GM19351 (cell line): ENCODE results near the gene FCN1.
"Not testable (repeated sequence)": the region's sequence is repeated elsewhere in the genome, so short reads cannot be mapped to it uniquely, and the experiment has no call there.

Experiments
- ATAC-seq: cut with Tn5 transposase; IDR thresholded peaks from one replicate; pipeline ENCODE4 v1.9.1; 2021; ENCODE audit warnings: mild to moderate bottlenecking, moderate library complexity; ENCODE audit not compliant: unreplicated experiment

Gene FCN1

DNA sequence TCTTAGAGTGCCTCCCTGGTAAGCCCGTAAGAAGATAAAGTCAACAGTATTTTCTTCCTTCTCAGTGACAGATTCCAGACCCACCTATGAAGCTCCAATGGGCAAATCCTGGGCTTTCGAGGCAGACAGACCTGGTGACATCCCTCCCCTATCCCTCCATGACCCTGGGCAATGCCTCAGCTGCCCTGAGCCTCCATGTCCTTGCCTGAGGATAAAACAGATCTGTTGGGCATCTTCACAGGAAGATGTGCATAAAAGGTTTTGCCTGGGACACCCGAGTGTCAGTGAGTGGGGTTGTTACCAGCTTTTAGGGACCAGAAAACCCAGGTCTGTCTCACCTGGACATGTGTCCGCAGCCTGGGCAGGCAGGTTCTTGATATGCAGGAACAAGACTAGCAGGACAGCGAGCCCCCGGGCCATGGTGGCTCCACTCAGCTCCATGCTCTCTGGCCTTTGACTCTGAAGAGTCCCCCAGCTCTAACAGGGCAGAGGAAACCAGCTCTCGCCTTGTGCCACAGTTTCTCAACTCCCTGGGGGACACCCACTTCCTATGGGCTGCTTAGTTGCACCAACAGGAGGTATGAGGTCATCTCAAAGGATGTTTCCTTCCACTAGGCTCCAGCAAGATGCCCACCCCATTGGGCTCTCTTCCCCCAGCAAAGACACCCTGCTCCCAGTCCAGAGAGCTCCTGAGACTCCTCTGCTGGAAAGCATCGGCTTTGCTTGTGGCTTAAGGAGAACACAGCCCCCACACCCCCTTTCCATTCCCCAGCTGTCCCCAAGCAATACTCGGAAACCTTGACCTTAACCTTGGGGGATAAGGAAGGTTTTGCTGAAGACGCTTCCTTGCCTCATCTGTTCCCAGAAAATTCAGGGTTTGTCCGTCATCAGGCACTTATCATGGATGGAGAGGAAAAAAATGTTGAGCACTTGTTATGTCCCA, at the start of gene FCN1:
FCN1 (minus strand) TSS at position 482 of the 943 bp plus-strand sequence; CDS start at position 441, 41 bp downstream.
- ATAC-seq = no peak

DNA sequence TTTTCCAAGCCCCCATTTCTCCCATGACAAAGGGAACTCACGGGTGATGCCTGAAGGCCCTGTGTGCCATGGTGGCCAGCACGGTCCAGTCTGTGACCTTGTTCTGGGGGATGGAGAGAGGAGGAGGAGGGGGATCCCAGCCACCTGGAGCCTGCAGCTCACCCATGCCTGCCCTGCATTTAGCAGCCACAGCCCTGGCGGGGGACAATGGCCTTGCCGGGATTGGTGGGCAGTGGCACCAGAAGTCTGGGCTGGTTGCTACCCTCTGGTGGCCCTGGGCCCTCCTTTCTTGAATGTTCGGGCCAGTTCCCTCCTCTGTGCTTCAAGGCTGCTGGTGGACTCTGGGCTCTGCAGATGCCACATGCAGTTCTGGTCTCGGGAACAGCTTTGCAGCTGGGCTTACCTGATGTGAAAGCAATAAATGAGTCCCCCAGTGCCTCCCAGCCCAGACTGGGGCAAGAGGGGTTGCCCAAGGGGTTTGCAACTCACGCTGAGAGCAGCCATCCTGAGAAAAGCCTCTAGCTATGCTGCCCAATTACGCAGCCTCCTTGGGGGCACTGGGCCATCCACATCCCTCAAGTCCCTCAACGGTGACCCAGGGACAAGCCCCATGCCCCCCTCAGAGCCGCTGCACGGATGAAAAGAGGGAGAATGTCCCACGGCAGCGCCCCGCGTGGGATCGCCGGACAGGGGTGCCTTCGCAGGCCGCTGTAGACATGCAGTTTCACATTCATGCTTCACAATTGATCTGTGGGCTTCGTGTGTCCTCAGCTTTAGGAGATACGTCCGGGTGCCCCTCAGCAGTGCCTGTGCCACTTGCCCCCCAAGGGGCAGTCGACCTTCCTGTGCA, 49.2 kb upstream of the FCN1 start:
- no peak for ATAC-seq

DNA sequence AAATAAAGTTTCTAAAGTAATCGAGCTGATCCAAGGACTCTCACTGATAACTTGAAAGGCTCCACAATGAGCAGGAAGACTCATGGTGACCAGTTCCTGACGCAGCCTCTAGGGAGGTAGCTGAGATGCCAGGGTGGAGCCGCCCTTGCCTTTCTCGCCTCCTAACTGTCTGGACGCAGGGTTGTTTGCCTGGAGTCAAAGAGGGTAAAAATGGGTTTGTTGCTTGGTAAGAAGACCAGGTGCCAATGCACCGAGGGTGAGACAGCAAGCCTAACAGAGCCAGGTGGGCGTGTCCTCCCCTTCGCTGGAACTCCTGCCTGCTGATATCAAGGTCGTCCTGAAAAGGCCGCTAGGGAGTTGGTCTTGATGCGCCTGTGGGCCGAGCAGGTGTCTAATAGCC, 48.6 kb upstream of the FCN1 start:
- no peak for ATAC-seq

DNA sequence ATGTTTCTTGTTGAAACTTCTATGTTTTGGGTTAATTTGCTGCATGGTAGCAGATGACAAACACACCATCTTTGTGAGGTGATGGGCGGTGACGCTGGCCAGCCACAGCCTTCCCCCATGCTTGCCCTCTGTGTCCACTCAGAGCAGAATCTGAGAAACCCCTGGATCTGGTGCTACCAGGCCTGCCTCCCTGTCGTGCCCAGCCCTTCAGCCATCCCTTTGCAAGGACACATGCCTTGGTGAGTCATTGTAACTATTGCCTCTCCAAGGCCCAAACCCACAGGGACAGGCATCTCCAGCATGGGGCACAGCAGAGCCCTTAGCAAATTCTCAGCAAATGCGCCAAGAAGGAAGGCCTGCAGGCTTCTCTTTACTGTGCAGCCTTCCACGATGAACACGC, 48.1 kb upstream of the FCN1 start:
- ATAC-seq = no peak

DNA sequence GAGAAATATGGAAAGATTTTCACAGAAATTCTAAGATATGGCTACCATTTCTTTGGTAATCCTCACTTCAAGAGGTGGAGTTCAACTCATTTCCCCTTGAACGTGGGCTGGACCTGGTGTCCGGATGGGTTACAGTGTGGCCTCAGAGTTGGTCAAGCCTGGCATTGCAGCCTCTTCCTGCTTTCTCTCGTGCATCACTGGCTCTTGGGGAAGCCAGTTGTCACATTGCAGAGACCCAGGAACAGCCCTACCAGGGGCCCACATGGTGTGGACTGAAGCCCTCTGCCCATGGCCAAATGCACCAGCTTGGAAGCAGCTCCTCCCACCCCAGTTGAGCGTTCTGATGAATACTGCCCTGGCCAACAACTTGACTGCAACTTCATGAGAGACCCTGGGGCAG, 47.7 kb upstream of the FCN1 start:
- ATAC-seq = no peak

DNA sequence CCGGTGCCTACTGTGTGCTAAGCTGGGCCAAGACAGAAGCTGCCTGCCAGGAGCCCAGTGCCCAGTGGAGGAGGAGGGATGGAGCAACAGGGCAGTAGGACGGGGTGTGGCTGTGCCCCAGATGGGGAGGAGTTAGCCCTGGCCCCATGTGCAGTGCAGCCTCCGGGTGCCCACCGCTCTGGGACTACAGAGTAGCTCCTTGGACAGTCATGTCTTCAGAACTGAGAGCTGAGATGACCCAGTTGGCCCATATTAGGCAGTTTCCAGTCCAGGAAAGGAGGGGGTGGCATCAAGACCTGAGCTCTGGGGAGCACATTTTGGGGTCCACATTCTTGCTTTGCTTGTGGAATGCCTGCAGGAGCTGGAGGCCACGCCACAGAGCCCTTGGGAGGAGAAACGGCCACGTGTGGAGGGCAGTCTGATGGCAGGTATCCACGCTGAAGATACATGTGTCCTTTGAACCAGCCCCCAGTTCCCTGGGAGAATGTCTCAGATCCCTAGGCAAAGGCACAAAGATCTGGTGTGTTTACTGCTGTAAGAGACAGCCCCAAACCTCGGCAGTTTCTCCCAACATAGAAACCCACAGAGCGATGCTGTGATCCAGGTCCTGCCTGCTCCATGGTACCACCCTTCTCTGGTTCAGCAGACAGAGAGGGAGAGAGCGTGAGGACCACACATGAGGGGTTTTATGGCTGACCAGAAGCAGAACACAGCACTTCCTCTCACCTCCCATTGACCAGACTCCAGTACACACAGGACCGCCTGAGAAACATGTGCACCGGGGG, 46.8 kb upstream of the FCN1 start:
- ATAC-seq = no peak

DNA sequence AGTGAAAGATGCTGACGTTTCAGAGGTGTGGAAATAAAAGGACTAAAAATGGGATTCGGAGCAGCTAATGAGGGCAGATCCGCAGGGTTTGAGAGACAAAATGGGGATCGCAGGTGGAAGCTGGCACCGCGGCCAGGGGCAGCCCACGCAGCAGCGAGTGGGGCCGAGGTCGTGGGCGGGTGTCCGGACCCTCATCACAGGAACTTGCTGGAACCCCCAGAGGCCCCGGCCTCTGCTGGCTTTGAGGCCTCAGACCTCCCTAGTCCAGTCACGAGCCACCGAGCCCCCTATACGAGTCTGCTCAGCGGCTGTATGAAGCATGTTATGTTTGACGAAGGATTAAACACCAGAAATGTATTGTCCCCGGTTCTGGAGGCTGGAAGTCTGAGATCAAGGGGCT, 45.8 kb upstream of the FCN1 start:
- ATAC-seq = no peak

DNA sequence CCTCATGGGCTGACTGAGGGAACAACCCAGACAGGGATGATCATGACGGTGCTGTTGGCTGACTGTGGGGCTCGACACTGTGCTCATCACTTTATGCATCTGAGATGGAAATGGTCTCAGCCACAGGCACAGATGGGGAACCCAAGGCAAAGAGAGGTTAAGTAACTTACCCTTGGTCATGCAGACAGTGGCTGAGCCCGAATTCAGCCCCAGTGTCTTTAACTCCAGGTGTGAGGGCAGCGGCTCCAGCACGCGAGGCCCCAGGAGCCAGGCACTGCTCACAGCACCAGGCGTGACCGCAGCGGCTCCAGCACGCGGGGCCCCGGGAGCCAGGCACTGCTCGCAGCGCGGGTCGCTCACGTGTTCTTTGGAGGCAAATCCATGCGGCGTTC, 45.3 kb upstream of the FCN1 start:
- ATAC-seq = no peak

DNA sequence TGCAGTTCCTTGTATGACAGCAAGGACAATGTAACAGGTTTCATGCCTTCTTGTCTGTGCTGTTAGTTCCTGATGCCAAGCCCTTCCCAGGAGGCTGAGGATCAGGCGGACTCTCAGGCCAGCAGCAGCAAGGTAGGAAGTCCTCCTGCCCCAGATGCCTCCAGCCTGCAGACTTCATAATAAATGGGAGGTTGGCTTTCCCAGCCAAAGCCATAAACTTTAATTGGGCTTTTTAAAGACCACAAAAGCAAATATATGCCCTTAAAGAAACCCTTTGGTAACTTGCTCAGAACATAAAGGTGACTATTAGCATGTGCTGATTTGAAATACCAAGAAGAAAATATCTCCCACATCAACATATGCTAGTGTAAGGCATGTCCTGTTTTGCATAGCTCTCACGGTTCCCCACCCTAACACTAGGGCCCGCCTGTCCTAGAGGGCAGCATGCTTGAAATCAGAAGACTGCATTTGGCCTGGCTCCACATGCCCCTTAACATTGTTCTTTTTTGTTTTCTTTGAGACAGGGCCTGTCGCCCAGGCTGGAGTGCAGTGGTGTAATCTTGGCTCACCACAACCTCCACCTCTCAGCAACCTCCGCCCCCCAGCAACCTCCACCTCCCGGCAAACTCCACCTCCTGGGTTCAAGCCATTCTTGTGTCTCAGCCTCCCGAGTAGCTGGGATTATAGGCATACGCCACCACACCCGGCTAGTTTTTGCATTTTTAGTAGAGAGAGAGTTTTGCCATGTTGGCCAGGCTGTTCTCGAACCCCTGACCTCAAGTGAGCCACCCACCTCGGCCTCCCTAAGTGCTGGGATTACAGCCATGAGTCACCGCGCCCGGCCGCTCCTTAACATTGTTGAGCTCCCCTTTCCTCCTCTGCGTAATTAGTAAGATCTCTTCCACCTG, 44.6 kb upstream of the FCN1 start:
- no peak for ATAC-seq

DNA sequence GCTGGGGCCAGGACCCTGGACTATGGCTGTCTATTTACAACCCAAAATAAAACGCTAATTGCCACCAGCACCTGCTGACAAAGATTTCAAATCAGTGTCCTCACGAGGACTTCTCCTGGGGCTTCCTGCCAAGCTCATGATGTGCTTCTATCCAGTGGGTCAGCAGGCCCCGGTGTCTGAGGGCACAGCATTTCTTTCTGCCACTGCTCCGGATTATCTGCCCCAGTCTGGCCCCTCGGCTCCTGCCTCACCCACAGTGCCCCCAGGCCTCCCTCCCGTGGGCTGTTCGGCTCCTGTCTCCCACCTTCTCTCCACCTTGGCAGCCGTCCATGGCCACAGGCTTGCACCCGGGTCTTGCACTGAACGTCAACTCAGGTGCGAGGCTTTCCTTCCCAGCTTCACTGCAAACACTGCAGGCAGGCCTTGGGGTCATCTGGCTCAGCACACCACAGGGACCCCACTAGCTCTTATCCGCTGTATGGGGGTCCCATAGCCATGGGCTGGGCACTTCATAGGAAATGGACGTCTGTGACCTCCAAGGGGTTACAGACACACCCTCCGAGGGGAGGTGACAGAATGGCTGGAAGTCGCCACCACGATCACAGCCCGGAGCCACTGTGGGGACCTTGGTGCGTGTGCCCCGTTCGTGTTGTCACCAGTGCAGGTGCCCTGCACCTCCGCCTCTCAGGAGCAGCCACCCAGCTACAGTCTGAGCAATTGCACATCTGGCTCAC, 43.8 kb upstream of the FCN1 start:
- ATAC-seq = no peak

DNA sequence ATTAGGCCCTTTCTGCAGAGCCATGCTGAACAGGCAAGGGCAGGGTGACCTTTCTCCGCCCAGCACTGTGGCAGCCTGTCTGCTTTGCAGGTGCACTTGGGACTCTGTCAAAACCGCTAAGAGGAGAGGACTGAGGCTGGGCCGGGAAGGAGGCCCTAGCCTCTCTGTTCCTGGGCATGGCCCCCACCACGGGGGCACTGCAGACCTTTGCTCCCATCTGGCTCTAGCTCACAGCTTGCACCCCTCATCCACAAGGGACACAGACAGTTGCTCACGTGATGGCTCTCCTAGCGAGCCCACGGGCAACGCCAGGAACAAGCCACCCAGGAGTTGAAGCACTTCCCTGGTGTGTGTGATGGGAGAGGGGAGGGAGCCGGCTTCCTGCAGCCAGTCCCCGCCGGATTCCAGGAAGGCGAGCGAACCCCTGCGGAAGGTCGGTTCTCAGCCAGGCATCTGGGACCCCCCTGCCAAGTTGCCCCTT, 43.0 kb upstream of the FCN1 start:
- no peak for ATAC-seq

DNA sequence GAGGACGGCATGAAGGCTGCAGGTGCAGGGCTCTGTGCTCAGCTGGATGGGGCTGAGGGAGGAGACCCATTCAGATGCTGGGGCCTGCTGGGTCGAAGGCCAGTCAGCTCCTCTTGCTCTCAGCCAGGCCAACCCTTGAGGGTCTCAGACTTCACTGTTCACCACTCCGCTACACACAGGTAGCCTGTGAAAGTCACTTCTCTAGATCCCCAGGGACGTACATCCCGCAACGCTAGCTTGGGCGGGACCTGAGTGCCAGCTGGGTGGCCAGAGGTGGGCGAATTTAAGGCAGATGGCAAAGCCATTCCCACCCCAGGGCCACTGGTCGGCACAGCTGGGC, 42.2 kb upstream of the FCN1 start:
- no peak for ATAC-seq

DNA sequence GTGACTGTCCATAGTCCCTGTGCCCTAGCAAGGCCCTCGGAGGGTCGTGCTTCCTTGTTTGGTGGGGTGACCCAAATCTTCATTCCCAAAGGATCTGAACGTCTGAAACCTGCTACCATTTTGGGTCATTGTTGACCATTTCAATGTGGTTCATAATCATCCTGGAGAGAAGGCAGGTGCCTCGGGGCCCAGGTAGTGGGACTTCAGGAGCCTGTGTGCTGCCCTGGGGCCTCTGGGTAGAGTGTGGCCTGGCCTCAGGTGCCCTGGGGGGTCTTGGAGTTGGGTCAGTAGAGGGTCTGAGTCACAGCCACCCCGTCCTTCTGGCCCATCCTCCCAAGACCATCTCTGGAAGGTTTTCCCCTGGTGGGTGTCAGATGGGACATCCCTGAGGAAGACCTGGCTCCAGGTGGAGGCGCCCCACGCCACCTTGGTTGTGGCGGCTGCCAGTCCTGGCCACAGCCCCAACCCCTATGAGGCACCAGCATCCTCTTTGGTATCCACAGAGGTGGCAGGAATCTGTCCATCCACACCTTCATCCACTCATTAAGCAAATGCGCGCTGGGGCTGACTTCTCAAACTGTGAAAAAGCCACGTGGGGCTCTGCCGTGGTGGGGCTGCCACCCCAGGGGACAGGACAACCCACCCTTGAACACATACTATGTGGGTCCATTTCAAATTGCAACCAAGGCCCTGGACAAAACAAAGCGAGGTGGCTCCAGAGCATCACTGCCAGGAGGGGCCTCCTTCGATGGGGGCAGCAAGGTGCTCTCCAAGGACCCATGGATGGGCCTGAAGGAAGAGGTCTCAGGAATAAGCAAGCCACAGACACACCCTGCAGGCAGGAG, 41.6 kb upstream of the FCN1 start:
- ATAC-seq = no peak

DNA sequence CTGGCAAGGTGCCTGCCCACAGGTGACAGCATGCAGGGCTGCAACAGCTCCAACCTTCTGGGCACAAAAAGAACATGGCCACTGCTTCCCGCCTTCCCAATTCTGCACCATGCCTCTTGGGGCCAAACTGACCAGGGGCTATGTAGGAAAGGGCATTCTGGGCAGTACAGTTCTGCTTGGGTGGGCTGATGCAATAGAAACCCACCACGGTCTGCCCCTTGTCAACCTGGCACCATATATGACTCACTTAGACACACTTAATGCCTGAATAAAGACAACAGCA, 40.2 kb upstream of the FCN1 start:
- no peak for ATAC-seq

DNA sequence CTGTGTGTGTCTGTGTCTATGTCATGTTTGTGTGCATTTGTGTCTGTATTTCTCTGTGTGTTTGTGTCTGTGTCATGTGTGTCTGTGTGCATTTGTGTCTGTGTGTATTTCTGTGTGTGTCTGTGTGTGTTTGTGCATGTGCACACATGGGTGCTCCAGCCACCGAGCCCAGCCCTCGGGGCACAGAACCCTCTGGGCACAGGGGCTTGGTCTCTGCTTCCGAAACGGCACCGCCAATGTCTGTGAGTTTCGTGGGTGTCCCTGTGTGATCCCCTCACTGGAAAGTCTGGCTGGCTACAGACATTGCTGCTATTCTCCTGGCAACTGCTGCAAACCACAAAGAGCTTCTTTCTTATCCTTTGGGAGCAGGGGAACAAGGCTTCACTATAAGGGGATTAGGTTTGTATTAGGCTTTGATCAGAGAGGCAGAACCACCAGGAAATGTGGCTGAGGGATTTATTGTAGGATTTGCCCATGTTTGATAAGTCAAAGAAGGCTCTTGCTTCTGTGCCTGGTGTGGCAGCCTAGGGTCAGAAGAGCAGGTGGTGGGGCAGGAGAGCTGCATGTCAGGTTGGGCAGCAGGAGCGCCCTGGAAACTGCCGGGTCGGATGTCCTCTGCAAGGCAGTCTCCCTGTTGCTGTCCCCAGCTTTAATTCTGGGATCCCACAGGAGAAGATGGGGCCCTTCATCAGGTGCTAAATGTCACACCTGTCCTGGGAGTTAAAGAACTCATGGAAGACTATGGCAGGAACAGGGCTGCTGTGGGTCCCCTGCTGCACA, 39.6 kb upstream of the FCN1 start:
- ATAC-seq = no peak

DNA sequence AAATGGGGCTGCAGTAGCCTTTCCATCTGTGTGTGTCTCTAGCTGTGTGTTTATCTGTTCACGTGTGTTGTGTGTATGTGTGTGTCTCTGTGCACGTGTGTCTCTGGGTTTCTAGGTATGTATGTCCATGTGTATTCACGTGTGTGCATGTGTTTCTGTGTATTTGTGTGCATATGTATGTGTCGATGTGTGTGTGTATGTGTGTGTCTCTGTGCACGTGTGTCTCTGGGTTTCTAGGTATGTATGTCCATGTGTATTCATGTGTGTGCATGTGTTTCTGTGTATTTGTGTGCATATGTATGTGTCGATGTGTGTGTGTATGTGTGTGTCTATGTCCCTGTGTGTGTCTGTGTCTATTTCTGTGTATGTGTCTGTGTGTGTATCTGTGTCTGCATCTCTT, 38.7 kb upstream of the FCN1 start:
- ATAC-seq = not testable (repeated sequence)

DNA sequence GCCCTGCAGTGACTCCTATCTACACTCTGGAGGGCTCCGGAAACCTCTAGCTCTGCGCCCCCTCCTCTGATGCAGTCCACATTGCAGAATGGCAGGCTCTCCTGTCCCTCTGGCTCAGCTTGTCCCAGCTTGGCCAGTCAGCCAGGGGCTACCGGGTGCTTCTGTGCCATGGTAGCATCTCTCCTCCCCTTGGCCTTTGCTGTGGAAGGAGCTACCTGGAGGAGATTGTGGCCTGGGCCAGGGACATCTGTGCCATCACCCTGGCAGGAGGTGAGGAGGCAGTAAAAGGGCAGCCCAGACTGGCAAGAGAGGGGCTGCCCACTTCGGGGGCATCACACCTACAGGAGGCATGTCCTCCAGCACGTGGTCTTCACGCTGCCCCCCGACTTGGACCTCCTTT, 38.1 kb upstream of the FCN1 start:
- no peak for ATAC-seq

DNA sequence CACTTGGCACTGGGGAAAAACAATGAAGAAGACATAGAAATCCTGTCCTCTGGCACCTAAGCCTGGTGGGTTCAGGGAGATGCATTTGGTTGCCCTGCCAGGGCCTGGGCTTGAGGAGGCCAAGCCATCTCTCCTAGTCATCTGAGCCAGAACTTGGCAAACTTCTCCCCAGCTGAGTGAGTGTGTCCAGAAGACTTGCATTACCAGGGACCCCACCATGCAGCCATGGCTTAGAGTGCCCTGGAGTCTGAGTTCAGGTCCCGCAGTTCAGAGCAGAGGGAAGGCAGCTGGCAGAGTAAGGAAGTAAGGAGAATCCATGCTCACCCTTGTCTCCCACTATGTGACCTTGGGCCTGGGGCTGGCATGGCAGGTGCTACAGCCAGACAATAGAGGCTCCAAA, 37.4 kb upstream of the FCN1 start:
- no peak for ATAC-seq
